ENCODE measurements around the gene SSU72. TPM values are rescaled to one million over a fixed set of nuclear protein-coding genes. Genes with fewer than 3 reads are reported as not detected.
"Not testable (repeated sequence)": the region's sequence is repeated elsewhere in the genome, so short reads cannot be mapped to it uniquely, and the experiment has no call there.

SSU72 gene
- polyA plus RNA-seq, 1 donor: 82.2 TPM

DNA sequence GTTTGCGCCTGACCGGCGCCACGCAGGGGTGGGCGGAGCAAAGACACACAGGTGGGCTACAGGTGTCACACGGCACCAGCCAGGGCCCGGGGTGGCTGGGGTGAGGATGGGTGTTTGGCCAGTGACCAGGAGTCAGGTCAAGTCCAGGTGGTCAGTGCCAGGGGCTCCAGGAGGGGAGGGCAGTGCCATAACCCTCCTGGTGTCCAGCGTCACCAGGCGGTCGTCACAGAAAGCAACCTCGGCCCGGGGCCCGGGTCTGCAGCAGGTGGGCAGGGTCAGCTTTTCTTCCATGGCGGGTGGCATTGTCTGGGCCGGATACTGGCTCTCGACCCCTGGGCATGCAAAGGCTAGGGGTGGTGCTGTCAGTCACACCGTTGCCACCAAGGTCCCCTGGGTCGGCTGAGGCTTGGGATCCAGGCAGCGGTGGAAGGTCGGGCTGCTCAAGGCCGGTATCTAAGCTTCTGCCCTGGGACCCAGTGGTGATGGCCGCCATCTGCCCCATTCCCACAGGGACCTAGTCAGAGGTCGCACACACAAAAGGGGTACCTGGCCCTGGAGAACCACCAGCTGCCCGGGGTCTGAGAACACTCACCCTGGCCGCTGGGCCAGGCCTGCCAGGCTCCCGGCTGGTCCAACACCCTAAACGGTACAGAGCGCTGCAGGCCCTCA lies 23.5 kb upstream of the SSU72 start:
- DNase-seq: no peak

DNA sequence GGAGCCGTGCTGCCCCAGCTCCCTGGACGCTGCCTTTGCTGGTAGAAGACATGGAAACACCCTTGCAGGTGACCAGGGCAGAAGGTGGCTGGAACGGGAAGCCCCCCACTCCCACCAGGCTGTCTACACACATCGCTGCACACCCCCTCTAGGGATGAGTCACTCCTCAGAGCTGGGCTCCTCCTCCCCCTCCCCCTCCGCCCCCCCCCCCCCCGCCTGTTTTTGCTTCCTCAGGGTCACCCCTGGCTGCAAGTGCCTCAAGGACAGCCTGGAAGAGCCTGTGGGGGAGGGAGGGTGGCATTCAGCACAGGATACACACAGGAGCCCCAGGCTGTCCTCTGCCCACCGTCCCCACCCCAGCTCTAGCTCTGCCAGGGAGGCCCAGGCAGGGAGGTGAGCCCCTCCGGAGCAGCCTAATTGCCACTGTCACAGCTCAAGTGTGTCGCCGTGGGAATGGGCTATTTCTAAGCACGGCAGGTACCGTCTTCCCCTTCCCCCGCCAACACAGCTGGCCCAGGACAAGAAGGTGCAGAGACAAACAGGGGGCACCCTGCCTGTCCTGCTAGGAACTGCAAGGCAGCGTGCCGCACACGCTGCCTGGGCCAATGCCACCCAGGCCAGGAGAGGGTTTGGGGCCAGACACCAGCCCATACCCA lies 22.7 kb upstream of the SSU72 start:
- DNase-seq: no peak

DNA sequence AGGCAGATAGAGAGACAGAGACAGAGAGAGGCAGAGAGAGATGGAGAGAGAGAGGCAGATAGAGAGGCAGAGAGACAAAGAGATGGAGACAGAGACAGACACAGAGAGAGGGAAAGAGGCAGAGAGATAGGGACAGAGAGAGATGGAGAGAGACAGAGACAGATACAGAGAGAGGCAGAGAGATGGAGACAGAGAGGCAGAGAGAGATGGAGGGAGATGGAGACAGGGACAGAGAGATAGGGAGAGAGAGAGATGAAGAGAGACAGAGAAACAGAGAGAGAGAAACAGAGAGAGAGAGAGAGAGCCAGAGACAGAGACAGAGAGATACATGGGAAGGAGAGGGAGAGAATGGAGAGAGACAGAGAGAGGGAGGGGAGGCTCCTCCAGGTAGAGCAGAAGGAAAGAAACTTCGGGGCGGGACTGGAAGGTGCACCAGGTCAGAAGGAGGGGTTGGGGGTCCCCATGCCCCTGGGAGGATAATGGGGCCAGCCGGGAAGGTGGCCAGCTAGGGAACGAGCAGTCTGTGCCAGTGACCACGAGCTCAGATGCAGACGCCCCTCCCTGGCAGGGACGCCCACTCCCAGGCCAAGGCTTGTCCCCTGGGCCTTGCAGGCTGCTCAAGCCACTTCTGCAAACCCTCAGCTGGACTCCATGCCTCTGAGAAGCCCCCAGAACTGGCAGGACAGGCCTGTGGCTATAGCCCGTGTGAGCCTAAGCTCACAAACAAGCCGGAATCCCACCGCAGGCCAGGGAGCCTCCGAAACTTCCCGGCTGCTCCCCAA lies 22.0 kb upstream of the SSU72 start:
- DNase-seq: no peak

DNA sequence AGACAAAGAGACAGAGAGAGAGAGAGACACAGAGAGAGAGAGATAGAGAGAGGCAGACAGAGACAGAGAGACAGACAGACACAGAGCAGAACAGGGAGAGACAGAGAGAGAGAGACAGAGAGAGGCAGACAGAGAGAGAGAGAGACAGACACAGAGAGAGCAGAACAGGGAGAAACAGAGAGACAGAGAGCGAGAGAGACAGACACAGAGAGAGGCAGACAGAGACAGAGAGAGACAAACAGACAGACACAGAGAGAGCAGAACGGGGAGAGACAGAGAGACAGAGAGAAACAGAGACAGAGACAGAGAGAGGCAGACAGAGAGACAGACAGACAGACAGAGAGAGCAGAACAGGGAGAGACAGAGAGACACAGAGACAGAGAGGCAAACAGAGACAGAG lies 20.7 kb upstream of the SSU72 start:
- DNase-seq: not testable (repeated sequence)

DNA sequence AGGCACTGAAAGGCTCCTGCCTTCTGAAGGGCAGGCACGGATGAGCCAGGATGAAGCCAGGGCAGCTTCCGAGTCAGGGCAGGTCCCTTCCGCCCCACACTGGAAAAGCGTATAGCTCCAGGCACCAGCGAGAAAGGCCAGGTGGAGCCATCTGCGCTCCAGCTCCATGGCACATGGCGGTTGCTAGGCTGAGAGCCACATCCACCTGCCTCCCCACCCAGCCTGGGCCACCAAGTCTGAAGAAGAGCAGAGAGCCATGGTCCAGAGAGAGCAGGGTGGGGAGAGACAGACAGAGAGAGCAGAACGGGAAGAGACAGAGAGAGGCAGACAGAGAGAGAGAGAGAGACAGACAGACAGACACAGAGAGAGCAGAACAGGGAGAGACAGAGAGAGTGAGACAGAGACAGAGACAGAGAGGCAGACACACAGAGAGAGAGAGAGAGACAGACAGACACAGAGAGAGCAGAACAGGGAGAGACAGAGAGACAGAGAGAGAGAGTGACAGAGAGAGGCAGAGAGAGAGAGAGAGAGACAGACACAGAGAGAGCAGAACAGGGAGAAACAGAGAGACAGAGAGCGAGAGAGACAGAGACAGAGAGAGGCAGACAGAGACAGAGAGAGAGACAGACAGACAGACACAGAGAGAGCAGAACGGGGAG lies 20.1 kb upstream of the SSU72 start:
- no peak for DNase-seq

DNA sequence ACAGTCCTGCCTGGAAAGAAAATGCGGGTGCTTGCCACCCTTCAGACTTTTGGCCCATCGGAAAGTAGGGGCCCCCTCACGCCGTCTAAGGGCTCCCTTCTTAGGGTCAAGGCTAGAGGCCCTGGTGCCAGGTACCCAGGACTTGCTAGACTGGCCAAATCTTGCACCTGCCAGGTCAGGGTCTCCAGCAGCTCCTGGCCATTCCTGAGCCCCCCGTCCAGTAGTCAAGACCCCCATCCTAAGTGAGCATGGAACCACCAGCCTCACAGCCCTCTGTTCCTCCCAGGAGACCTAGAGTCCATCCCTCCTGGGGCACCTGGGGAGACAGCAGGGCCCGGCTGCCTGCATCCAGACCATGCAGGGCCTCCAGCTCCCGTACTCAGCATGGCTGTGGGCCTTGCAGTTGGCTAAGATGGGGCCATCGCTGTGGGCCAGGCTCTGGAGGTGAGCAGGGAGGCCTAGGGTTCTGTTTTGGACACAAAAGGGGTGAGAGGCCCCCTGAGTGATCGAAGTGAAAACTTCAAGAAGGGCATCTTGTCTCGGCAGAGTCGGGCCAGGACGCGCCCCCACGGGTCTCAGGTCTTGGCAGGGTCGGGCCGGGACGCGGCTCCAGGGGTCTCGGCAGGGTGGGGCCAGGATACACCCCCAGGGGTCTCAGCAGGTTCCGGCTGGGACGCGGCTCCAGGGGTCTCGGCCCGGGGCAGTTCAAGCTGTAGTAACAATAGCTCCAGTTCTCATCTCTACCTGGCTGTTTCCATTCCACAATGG lies 19.4 kb upstream of the SSU72 start:
- no peak for DNase-seq

DNA sequence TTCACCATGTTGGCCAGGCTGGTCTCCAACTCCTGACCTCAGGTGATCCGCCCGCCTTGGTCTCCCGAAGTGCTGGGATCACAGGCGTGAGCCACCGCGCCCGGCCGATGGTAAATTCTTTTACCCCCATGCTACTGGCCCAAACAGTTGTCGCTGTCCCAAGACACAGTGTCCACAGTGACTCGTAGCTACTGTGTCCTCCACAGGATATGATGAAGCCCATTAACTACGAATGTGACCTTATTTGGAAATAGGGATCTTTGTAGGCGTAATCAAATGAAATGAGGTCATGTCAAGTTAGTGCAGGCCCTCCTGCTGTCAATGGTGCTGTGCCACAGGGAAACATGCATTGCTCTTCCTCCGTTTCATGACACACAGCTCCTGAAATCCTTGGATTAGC lies 16.8 kb upstream of the SSU72 start:
- no peak for DNase-seq

DNA sequence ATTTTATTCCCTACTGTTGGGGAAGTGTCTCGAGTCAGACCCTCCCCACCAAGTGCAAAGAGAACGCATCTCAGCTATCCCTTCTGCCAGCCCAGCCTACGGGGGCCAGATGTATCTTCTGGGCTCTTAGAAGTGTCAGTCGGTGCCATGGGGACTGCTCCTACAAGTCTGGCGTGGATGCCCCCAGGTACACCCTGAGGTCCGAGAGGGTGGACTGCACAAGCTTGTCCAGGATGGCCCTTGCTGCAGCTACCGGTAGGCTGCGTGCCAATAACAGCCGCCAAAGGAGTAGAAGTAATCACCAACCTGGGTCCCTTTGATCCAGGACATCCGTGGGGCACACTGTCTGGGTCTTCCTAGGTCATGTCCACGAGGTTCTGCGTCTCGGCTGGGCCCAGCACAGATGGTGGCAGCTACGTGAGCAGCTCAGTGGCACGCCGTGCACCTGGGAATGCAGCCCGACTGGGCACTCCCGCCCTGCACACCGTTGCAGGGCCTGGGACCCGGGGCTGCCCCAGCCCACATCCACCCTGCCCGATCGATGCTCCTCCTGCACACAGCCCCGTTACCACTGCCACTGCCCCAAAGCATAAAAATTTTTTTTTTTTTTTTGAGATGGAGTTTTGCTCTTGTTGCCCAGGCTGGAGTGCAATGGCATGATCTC lies 8.8 kb upstream of the SSU72 start:
- no peak for DNase-seq

DNA sequence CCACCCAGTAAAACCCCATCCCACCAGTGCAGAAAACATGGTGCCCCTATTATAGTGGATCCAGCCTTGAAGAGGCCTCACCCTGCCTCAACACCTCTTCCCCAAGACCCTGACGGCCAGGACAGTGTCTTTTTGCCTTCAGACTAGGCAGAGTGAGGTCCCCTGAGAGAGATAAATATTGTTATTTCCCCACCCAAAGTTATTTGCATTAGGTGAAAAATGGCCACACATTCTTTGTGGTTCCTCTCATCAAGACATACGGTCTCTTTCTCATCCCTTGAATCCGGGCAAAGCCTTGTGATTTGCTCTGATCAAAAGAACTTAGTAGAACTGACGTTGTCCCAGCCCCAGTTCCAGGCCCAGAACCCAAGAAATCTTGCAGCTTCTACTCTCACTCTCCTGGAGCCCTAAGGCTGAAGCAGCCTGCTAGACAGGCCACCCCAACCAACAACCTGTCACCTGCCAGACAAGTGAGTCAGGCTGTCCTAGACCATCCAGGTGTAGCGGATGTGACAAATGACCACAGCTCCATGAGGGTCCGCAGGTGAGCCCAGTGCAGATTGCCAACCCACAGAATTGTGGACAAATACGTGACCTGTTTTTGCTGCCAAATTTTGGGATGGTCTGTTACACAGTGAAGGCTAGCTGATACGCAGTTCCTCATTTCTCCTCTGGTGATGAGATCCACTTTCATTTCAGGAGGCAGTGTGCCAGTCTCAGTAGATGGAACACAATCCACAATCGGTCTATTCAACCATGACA lies 8.1 kb upstream of the SSU72 start:
- no peak for DNase-seq

DNA sequence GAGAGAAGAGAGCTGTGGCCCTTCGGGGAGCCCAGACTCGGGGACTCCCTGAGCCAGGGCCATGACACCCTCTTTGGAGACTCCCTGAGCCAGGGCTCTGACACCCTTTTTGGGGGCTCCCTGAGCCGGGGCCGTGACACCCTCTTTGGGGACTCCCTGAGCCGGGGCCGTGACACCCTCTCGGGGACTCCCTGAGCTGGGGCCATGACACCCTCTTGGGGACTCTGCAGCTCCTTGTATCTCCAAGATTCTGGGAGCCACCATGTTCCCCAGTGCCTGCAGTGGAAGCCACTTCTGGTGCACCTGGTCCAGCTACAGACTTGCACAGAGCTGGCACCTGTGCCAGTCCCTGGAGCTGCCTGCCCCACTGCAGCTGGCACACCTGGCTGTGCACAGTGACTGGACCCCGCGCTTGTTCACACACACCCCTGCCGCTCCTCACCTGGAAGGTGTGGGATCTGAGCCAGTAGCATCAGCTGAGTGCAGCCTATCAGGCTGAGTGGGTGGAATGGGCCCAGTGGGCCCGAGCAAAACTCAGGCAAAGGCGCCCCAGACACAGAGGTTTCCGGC lies 3.8 kb upstream of the SSU72 start:
- no peak for DNase-seq

DNA sequence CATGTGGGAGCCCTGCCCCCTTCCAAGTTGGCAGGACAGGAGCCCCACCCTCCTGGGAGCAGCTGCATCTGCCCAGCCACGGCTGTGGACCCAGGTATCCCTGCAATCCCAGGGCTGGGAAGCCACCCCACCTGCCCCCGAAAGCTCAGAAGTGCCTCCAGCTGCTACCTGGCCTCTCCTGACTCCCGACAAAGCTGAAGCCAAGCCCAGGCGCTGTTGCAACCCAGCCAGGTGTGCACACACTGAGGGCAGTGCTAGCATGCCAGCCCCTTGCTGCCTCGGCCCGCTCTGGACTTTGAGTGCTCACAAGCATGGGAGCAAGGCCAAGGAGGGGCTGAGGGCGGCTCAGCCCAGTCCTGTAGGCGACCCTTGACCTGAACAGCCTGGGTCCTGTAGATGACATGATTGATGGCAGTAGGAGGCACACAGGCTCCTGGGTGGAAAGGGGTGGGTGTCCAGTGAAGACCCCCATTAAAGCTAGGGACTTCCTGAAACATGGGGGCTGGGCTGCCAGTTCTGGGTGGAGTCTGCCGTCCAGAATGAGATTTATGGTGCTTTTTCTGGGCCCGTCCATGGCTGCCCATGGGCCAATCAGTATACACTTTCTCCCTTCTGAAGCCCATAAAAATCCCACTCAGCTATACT lies 2.8 kb upstream of the SSU72 start:
- no peak for DNase-seq

DNA sequence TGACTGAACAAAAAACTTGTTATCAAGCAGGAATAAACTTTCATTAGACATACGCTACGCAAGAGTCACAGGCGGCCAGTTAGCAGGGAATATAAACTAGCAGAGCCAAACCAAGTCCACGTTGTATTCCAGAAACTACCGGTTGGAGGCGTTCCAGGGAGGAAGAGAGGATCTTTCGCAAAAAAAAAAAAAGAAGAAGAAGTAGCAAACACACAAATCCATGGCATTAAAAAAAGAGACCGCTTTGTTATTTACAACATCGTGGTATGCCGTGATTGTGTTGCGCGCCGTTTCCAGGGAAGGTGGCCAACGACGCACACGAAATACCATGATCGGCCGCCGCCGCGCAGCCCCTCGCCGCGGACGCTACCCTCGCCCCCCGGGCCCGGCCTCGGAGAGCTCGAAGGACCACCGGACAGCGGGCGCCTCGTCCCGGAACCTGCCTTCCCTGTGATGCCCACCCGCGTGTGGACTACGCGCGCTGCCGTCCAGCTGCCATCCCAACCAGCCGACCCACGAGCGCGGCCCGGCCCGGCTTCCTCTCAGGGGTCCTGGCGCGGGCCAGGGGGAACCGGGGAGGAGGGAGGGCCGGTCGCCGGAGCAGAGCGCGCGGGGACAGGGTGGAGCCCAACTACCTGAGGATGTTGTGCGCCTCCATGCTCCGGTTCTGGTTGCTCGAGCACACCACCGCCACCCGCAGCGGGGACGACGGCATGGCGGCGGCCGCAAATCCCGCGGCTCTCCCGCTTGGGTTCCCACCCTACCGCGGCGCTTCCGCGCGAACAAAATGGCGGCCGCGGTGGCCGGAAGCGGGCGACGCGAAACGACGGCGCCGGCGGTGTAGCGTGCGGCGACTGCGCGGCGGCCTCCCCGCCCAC lies 581 bp downstream of the SSU72 start:
- peak; percentile 77 for DNase-seq

DNA sequence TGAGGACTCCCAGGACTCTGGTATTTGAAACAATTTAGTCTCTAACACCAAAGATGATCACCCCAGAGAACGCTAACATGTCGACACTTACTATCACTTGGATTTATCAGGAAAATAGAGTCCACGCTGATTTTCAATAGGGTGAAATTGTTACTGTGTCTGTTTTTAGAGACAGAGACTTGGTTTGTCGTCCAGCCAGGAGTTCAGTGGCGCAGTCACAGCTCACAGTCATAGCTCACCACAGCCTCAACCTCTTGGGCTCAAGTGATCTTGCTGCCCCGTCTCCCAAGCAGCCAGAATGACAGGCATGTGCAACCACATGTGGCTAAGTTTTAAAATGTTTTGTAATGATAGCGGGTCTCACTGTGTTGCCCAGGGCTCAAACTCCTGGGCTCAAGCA lies 5.3 kb downstream of the SSU72 start:
- DNase-seq: no peak

DNA sequence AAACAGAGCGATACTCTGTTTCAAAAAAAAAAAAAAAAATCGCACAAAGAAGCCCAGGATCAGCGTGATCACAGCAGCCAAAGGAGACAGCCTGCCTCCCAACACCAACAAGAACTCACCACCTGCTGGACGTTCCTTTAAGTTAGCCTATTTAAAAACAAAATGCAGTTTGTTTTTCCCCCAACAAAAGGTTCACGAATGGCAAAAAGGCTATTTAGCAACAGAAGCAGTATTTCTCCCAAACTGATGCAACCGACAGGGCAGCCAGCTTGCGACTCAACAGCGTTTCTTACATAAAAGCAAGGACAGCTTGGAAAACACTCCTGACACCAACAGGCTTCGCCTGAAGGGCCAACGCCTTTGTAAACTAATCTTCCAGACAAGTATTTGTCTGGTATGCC lies 6.8 kb downstream of the SSU72 start:
- no peak for DNase-seq

DNA sequence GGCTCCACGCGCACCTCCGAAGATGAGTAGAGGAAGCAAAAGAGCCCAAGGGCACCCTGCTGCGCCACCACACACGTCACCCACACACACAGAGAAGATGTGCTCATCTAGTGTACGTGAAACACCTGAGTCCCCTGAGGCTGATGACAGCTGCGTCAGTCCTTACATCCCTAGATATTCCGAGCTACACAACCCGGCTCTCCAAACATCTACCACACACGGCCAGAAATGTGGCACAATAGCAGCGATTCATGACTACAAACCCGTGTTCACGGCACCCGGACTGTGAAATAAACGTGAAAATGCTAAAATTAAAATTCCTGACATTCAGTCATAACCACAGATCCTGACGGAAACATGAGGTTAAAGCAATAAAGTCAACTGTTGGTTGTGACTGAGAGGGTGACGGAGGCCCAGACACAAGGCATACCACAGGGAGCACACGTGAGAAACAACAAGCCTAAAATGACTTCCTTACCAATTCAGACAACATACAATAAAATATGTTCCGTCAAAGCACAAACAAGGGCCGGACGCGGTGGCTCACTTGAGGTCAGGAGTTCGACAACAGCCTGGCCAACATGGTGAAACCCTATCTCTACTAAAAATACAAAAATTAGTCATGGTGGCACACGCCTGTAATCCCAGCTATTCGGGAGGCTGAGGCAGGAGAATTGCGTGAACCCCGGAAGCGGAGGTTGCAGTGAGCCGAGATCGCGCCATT lies 7.3 kb downstream of the SSU72 start:
- DNase-seq: no peak

DNA sequence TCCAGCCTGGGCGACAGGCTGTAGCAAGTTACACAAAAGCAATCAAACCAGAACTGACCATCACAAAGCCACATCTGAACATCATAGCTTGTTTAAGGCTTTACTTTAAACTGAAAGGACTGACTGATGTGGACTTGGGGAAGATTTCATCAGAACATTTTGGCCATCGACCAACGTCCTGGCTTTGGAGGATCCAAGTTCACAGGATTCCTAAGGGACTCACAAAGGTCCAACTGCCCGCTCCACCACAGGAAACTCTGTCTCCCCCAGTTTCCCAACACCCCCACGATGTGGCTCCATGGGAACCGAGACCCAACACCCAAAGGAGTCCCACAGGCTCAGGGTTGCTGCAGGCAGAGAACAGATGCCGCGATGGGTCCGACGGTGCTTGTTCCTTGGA lies 9.3 kb downstream of the SSU72 start:
- no peak for DNase-seq

DNA sequence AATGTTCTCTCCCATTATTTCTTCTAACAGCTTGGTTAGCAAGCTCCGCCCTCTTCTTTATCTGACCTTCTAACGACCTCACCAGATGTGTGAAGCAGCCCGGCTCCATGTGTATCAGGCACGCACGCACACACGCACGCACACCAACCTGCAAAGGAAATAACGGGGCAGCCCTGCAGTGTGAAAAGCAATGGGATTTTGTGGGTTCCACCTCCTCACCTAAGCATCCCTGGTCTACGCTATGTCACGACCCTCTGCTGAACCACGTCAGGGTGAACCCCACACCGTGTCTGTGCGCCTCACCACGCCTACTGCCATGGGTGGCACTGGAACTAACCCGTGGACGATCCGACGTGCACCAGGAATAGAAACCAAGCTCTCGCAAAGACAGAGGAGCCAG lies 10.4 kb downstream of the SSU72 start:
- DNase-seq: no peak

DNA sequence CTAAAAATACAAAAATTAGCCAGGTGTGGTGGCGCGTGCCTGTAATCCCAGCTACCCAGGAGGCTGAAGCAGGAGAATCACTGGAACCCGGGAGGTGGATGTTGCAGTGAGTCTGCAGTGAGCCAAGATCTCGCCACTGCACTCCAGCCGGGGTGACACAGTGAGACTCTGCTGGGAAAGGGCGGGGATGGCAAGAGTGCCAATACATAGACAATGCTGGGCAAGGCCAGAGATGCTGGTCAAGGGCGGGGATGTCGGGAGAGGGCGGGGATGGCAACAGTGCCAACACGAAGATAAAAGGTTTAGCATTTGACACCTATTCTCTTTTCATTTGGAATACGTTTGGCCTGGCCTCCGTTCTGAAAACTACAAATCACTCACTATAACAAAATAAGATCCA lies 11.0 kb downstream of the SSU72 start:
- no peak for DNase-seq
